COLO668 (cell line): Measurements from ENCODE around the gene CXADR.
"Not testable (repeated sequence)": the region's sequence is repeated elsewhere in the genome, so short reads cannot be mapped to it uniquely, and the experiment has no call there.

Experiments used
- DNase-seq: peaks from one replicate; lab custom pipeline; 2025; ENCODE audit not compliant: unreplicated experiment; lab: John Stamatoyannopoulos, UW

CXADR gene

GRCh38 chr21:17501107-17502006, 11.5 kb upstream of the CXADR start:
- no peak for DNase-seq

GRCh38 chr21:17502985-17503384, 9.9 kb upstream of the CXADR start:
- DNase-seq = not testable (repeated sequence)

GRCh38 chr21:17506951-17507350, 5.9 kb upstream of the CXADR start:
- DNase-seq = no peak

GRCh38 chr21:17507591-17507990, 5.3 kb upstream of the CXADR start:
- no peak for DNase-seq

GRCh38 chr21:17513214-17514123, 626 bp downstream of the CXADR start:
- peak; percentile 69 for DNase-seq

- DNase-seq = peak; percentile 12
Measured at GRCh38 chr21:17514124-17514845, 1.4 kb downstream of the CXADR start.

- not testable (repeated sequence) for DNase-seq
Measured at GRCh38 chr21:17517008-17517407, 4.2 kb downstream of the CXADR start.

- DNase-seq = no peak
Measured at GRCh38 chr21:17519208-17519738, 6.4 kb downstream of the CXADR start.

GRCh38 chr21:17519965-17520609, 7.2 kb downstream of the CXADR start:
- no peak for DNase-seq

- peak; percentile 26 for DNase-seq
Measured at GRCh38 chr21:17523007-17523451, 10.2 kb downstream of the CXADR start.

GRCh38 chr21:17523979-17524494, 11.2 kb downstream of the CXADR start:
- DNase-seq = not testable (repeated sequence)

- DNase-seq = no peak
Measured at GRCh38 chr21:17524635-17525034, 11.8 kb downstream of the CXADR start.

- DNase-seq = no peak
Measured at GRCh38 chr21:17526776-17527175, 13.9 kb downstream of the CXADR start.

GRCh38 chr21:17527240-17527639, 14.4 kb downstream of the CXADR start:
- no peak for DNase-seq

- no peak for DNase-seq
Measured at GRCh38 chr21:17527711-17528110, 14.9 kb downstream of the CXADR start.

GRCh38 chr21:17529648-17530047, 16.8 kb downstream of the CXADR start:
- DNase-seq = no peak

- DNase-seq = no peak
Measured at GRCh38 chr21:17532292-17532691, 19.4 kb downstream of the CXADR start.

GRCh38 chr21:17536381-17536780, 23.5 kb downstream of the CXADR start:
- DNase-seq = no peak

GRCh38 chr21:17537299-17537698, 24.5 kb downstream of the CXADR start:
- no peak for DNase-seq

- DNase-seq = no peak
Measured at GRCh38 chr21:17538576-17538975, 25.7 kb downstream of the CXADR start.
